Neural crest cell (in vitro differentiated cells): ENCODE results near the gene KANK2. TPM values are rescaled to one million over a fixed set of nuclear protein-coding genes. Genes with fewer than 3 reads are reported as not detected.
A peak's percentile ranks its signal among the peaks of the same experiment; 100 is the strongest.

Experiments
- DNase-seq: peaks from one replicate; pipeline ENCODE4 v3.0.0; 2021; ENCODE audit warnings: low read depth, mixed read lengths, low spot score
- H3K27ac Mint-ChIP-seq: one replicate; pipeline ENCODE4 v1.8.0; 2021; ENCODE audit warnings: mild to moderate bottlenecking, mixed read lengths; ENCODE audit not compliant: unreplicated experiment
- H3K27me3 Mint-ChIP-seq: 2 replicates; pipeline ENCODE4 v1.8.0; 2021; ENCODE audit warnings: low read depth, mild to moderate bottlenecking, mixed read lengths
- H3K36me3 Mint-ChIP-seq: 2 replicates; pipeline ENCODE4 v1.8.0; 2021; ENCODE audit warnings: low read depth, mild to moderate bottlenecking, mixed read lengths
- H3K4me1 Mint-ChIP-seq: 2 replicates; pipeline ENCODE4 v1.8.0; 2021; ENCODE audit warnings: mixed read lengths
- H3K4me3 Mint-ChIP-seq: one replicate; pipeline ENCODE4 v1.8.0; 2021; ENCODE audit warnings: mild to moderate bottlenecking, mixed read lengths
- H3K9me3 Mint-ChIP-seq: 2 replicates; pipeline ENCODE4 v1.8.0; 2021; ENCODE audit warnings: mixed read lengths
- CTCF ChIP-seq: fragments of 200-600 bp; sonication (generic); conservative IDR thresholded peaks from 2 replicates; pipeline ENCODE4 v1.5.0; 2021; ENCODE audit warnings: antibody characterized with exemption, mild to moderate bottlenecking
- total RNA-seq: library from RNA; stranded (reverse); gene quantifications from 2 replicates; pipeline ENCODE4 v1.2.1, GENCODE V29; 2021

KANK2 gene
- total RNA-seq, 1 donor from 2014 or later: 32.1 TPM

GRCh38 chr19:11199517-11199916 is 2.2 kb upstream of the KANK2 start:
- Mint-ChIP-seq H3K27me3 (no peaks in the 10 kb centered on the region), H3K4me1 (peaks cover 9% of the 10 kb centered on the region), H3K9me3 (no peaks in the 10 kb centered on the region), H3K36me3 (peaks cover 2% of the 10 kb centered on the region), H3K27ac (no peak overlapping the region), H3K4me3 (peak overlapping the region; percentile 67)
- DNase-seq: no peak
- TF ChIP-seq CTCF: no peak

GRCh38 chr19:11198769-11199424 is 1.6 kb upstream of the KANK2 start:
- peaks cover 9% of the 10 kb centered on the region for H3K4me1 Mint-ChIP-seq
- H3K27me3 Mint-ChIP-seq: no peaks in the 10 kb centered on the region
- H3K9me3 Mint-ChIP-seq: no peaks in the 10 kb centered on the region
- H3K36me3 Mint-ChIP-seq: peaks cover 2% of the 10 kb centered on the region
- H3K4me3 Mint-ChIP-seq: peak overlapping the region; percentile 69
- TF ChIP-seq CTCF: no peak
- H3K27ac Mint-ChIP-seq: no peak overlapping the region
- no peak for DNase-seq

DNA sequence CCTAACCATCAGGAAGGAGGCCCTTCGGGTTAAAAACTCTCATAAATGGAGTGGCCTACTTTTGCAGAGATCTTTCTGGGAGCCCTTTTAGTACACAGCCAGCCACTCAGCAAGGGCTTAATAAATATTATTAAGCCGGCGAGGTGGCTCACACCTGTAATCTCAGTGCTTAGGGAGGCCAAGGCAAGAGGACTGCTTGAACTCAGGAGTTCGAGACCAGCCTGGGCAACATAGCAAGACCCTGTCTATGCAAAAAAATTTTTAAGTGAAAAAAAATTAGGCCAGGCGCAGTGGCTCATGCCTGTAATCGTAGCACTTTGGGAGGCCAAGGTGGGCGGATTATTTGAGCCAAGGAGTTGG is 810 bp upstream of the KANK2 start:
- H3K36me3 Mint-ChIP-seq: peaks cover 2% of the 10 kb centered on the region
- no peaks in the 10 kb centered on the region for H3K9me3 Mint-ChIP-seq
- no peaks in the 10 kb centered on the region for H3K27me3 Mint-ChIP-seq
- no peak overlapping the region for H3K27ac Mint-ChIP-seq
- peaks cover 9% of the 10 kb centered on the region for H3K4me1 Mint-ChIP-seq
- H3K4me3 Mint-ChIP-seq: peak overlapping the region; percentile 88
- no peak for DNase-seq
- no peak for TF ChIP-seq CTCF

GRCh38 chr19:11196406-11197287 is 698 bp downstream of the KANK2 start:
- H3K27ac Mint-ChIP-seq: no peak overlapping the region
- H3K36me3 Mint-ChIP-seq: peaks cover 2% of the 10 kb centered on the region
- H3K4me1 Mint-ChIP-seq: peaks cover 9% of the 10 kb centered on the region
- H3K27me3 Mint-ChIP-seq: no peaks in the 10 kb centered on the region
- no peak for TF ChIP-seq CTCF
- no peaks in the 10 kb centered on the region for H3K9me3 Mint-ChIP-seq
- no peak for DNase-seq
- peak overlapping the region; percentile 74 for H3K4me3 Mint-ChIP-seq

GRCh38 chr19:11195681-11196080 is 1.7 kb downstream of the KANK2 start:
- no peak for TF ChIP-seq CTCF
- Mint-ChIP-seq H3K4me1 (peaks cover 9% of the 10 kb centered on the region), H3K27me3 (no peaks in the 10 kb centered on the region), H3K4me3 (peak overlapping the region; percentile 74), H3K36me3 (peaks cover 2% of the 10 kb centered on the region), H3K27ac (no peak overlapping the region), H3K9me3 (no peaks in the 10 kb centered on the region)
- DNase-seq: no peak
